Caki2 (cell line): ENCODE data around the gene GRM4. TPM values are rescaled to one million over a fixed set of nuclear protein-coding genes. Genes with fewer than 3 reads are reported as not detected.
"Not testable (repeated sequence)": the region's sequence is repeated elsewhere in the genome, so short reads cannot be mapped to it uniquely, and the experiment has no call there.

Experiments
- DNase-seq: peaks from one replicate; pipeline ENCODE4 v3.0.0-alpha.2; 2015; ENCODE audit warnings: low read depth
- in situ Hi-C: cut with HindIII; loops from 2 replicates; pipeline ENCODE4 v1.10.0; 2016; ENCODE audit warnings: low sequenced_read_pairs, low pct_unique_long_range_greater_than_20kb, mixed read lengths
- total RNA-seq: library from RNA; depleted of rRNA; stranded (reverse); fragments of >200 nt; shearing (Covaris generic); gene quantifications from 2 replicates; pipeline ENCODE4 v1.2.3, GENCODE V29; 2014; ENCODE audit warnings: low replicate concordance

GRM4 gene
- total RNA-seq, 1 experiment from 2014 or later: 1.2 TPM

- in situ Hi-C loops: no loop called here
- no peak for DNase-seq
Observed at GRCh38 chr6:34025861-34026260, 120.0 kb downstream of the GRM4 start.

GRCh38 chr6:34025112-34025807 is 120.6 kb downstream of the GRM4 start:
- no peak for DNase-seq
- in situ Hi-C loops: no loop called here

- in situ Hi-C loops: no loop called here
- no peak for DNase-seq
Observed at GRCh38 chr6:34022873-34023255, 123.0 kb downstream of the GRM4 start.

GRCh38 chr6:34022250-34022872 is 123.5 kb downstream of the GRM4 start:
- in situ Hi-C loops: no loop called here
- no peak for DNase-seq

GRCh38 chr6:34021554-34022190 is 124.2 kb downstream of the GRM4 start:
- in situ Hi-C loops: no loop called here
- no peak for DNase-seq

- no peak for DNase-seq
- in situ Hi-C loops: no loop called here
Observed at GRCh38 chr6:34020807-34021553, 124.9 kb downstream of the GRM4 start.

GRCh38 chr6:34020278-34020677 is 125.6 kb downstream of the GRM4 start:
- DNase-seq: no peak
- in situ Hi-C loops: no loop called here

GRCh38 chr6:34018961-34019606 is 126.8 kb downstream of the GRM4 start:
- DNase-seq: no peak
- in situ Hi-C loops: no loop called here

- DNase-seq: no peak
- in situ Hi-C loops: no loop called here
Observed at GRCh38 chr6:34018026-34018425, 127.9 kb downstream of the GRM4 start.

GRCh38 chr6:34017106-34017805 is 128.6 kb downstream of the GRM4 start:
- in situ Hi-C loops: no loop called here
- DNase-seq: no peak

- in situ Hi-C loops, DNase-seq: not testable (repeated sequence)
Observed at GRCh38 chr6:34016573-34016972, 129.3 kb downstream of the GRM4 start.

- in situ Hi-C loops: no loop called here
- DNase-seq: no peak
Observed at GRCh38 chr6:34015586-34015985, 130.3 kb downstream of the GRM4 start.

GRCh38 chr6:34011264-34011663 is 134.6 kb downstream of the GRM4 start:
- no peak for DNase-seq
- in situ Hi-C loops: no loop called here

- DNase-seq: no peak
- in situ Hi-C loops: no loop called here
Observed at GRCh38 chr6:34005901-34006531, 139.9 kb downstream of the GRM4 start.

GRCh38 chr6:34004706-34005105 is 141.2 kb downstream of the GRM4 start:
- no peak for DNase-seq
- in situ Hi-C loops: no loop called here

GRCh38 chr6:34003962-34004361 is 141.9 kb downstream of the GRM4 start:
- in situ Hi-C loops: no loop called here
- DNase-seq: no peak

- in situ Hi-C loops: no loop called here
Observed at GRCh38 chr6:34001706-34002621, 143.9 kb downstream of the GRM4 start.

More at GRCh38 chr6:34001706-34002621, 143.9 kb downstream of the GRM4 start:
- no peak for DNase-seq
